Measurements from ENCODE around the gene SPEM3.

Gene SPEM3

GRCh38 chr17:7391307-7391706, 37.4 kb upstream of the SPEM3 start:
- TF ChIP-seq POLR2AphosphoS5 (IDR thresholded peaks at IDR 0.05; ENCODE audit: low read depth, low read length) = no peak
- no peak for TF ChIP-seq TAF1 (IDR thresholded peaks at IDR 0.05; ENCODE audit: borderline replicate concordance, insufficient read depth, low read length)
- TF ChIP-seq FOXP2 (optimal IDR thresholded peaks at IDR 0.05; ENCODE audit: borderline replicate concordance, extremely low read depth, extremely low read length, insufficient read depth) = no peak
- no peak for TF ChIP-seq SIN3A (IDR thresholded peaks at IDR 0.05; ENCODE audit: borderline replicate concordance, insufficient read depth, low read length)
- no peak for TF ChIP-seq REST (IDR thresholded peaks at IDR 0.05; ENCODE audit: insufficient read depth in 1 of 2, low read depth in 2 of 2, low read length in 2 of 2)

- TF ChIP-seq REST (IDR thresholded peaks at IDR 0.05; ENCODE audit: insufficient read depth in 1 of 2, low read depth in 2 of 2, low read length in 2 of 2) = no peak
- TF ChIP-seq POLR2AphosphoS5 (IDR thresholded peaks at IDR 0.05; ENCODE audit: low read depth, low read length) = no peak
- TF ChIP-seq FOXP2 (optimal IDR thresholded peaks at IDR 0.05; ENCODE audit: borderline replicate concordance, extremely low read depth, extremely low read length, insufficient read depth) = no peak
- no peak for TF ChIP-seq TAF1 (IDR thresholded peaks at IDR 0.05; ENCODE audit: borderline replicate concordance, insufficient read depth, low read length)
- no peak for TF ChIP-seq SIN3A (IDR thresholded peaks at IDR 0.05; ENCODE audit: borderline replicate concordance, insufficient read depth, low read length)
These were observed 35.7 kb upstream of the SPEM3 start for GRCh38 chr17:7392696-7393612.

- TF ChIP-seq TAF1 (IDR thresholded peaks at IDR 0.05; ENCODE audit: borderline replicate concordance, insufficient read depth, low read length) (no peak), FOXP2 (optimal IDR thresholded peaks at IDR 0.05; ENCODE audit: borderline replicate concordance, extremely low read depth, extremely low read length, insufficient read depth) (no peak), SIN3A (IDR thresholded peaks at IDR 0.05; ENCODE audit: borderline replicate concordance, insufficient read depth, low read length) (no peak), POLR2AphosphoS5 (IDR thresholded peaks at IDR 0.05; ENCODE audit: low read depth, low read length) (no peak), REST (IDR thresholded peaks at IDR 0.05; ENCODE audit: insufficient read depth in 1 of 2, low read depth in 2 of 2, low read length in 2 of 2) (no peak)
These were observed 34.8 kb upstream of the SPEM3 start for GRCh38 chr17:7393613-7394451.

- no peak for TF ChIP-seq FOXP2 (optimal IDR thresholded peaks at IDR 0.05; ENCODE audit: borderline replicate concordance, extremely low read depth, extremely low read length, insufficient read depth)
- peak; percentile 49; the same call in 1 of the 2 replicates for TF ChIP-seq SIN3A (IDR thresholded peaks at IDR 0.05; ENCODE audit: borderline replicate concordance, insufficient read depth, low read length)
- TF ChIP-seq REST (IDR thresholded peaks at IDR 0.05; ENCODE audit: insufficient read depth in 1 of 2, low read depth in 2 of 2, low read length in 2 of 2) = peak; percentile 14 to 50; a peak in 1 of 4 replicates
- TF ChIP-seq POLR2AphosphoS5 (IDR thresholded peaks at IDR 0.05; ENCODE audit: low read depth, low read length) = peak; percentile 94
- TF ChIP-seq TAF1 (IDR thresholded peaks at IDR 0.05; ENCODE audit: borderline replicate concordance, insufficient read depth, low read length) = peak; percentile 76; the same call in 1 of the 2 replicates
These were observed 34.0 kb upstream of the SPEM3 start, which contains the start of gene PLSCR3 for GRCh38 chr17:7394452-7395191. Gene PLSCR3, minus strand, starts transcription at chr17:7394525. Its CDS starts 415 bp downstream, at chr17:7394110.
